ENCODE results near the gene HOXA2.

The HOXA2 gene

DNA sequence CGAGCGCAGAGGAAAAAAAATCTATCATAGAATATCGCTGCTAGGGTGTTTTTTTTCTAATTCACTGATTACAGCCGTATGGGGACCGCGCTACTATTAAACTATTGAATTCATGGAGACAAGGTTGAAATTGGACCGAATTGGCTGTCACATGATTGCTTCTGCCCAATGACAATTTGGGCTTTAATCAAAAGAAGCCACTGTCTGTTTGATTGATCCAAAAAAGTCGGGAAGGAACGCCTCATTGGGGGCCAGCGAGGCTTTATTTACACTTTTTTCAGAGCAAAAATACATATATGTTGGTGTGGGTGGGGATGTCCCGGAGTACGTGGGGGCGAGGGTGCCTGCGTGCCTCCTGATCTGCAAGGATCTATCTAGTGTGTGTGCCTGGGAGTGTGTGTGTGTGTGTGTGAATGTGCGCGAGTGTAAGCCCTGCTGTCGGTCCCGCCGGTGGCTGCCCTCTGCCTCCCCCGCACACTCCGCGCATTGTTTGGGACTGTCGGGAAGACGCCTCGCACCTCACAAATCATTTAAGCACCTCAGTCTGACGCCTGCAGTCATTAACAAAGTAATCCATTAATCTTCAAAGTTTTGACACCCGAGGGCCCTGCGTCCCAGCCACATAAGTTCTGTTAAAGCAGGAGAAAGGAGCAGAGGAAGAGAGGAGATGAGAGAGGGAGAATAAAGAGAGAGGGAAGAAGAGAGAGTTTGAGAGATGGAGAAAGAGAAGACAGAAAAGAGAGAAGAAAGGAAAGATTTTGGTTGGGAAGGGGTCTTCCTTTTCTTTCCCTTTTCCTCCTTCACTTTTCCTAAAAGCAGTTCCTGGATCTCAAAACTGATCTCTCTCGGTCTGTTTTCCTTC is at the start of gene HOXA2:
Gene HOXA2, minus strand, starts transcription at position 103 of the 862 bp plus-strand sequence. CDS start 183 bp downstream, outside the sequence.
- DNase-seq (ENCODE audit: low spot score): peak; percentile 82

DNA sequence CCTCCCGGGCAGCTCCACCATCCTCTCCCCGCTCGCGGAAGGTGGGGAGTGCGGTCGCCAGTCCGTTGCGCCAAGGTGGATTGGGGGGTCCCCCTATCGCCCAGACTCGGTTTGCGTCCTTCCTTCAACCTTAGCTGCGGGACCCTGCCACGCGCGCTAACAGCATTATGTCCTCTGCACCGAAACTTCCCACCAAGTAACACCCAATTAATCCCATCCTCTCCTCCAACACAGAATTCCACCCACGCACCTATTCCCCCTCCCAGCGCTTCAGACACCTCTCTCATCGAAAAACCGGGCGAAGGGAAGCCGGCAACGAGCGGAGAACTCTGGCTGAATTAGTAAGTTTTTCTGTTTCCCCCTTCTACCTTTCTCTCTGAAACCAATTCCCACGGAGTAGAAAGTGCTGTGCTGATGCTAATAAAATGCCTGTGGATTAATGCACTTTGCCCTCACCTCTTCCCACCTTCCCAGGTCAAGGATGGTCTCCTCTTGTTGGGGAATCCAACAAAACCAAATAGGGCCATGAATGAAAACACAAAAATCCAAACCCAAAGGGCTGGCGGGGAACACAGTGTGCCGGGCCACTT is 49.0 kb upstream of the HOXA2 start:
- DNase-seq (ENCODE audit: low spot score): no peak

DNA sequence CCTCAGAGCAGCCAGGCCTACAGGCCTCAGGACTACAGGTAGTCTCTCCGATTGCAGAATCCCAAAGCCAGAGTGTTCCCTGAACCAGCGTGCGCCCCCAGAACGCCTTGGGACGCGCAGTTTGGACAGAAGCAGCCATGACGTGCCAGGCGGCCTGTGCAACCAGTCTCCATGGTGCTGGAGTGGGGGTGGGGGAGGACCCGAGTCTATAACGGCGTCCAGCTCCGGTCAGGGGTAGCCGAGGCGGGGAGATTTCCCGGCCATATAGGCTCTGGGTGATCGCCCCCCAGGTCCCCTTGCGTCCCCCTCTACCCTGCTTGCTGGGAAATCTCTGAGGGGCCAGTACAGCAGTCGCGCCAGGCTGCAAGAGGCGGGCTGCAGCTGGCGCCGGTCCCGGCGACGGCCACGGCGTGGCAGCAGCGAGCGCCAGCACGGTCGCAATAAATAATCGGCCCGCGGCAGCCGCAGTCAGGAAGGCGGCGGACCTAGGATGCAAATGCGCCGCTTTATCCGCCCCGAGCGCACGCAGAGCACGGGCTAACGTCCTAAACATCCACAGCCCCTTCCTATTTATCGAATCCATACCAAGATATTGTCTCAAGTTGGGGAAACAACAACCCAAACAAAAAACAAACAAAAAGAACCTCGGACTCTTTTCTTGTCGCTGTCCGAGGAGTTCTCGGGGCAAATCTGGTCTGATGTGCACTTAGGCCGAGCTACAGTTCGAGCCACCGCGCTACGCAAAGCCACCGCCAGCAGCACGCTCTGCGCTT is 48.3 kb upstream of the HOXA2 start:
- peak; percentile 94 for DNase-seq (ENCODE audit: low spot score)

DNA sequence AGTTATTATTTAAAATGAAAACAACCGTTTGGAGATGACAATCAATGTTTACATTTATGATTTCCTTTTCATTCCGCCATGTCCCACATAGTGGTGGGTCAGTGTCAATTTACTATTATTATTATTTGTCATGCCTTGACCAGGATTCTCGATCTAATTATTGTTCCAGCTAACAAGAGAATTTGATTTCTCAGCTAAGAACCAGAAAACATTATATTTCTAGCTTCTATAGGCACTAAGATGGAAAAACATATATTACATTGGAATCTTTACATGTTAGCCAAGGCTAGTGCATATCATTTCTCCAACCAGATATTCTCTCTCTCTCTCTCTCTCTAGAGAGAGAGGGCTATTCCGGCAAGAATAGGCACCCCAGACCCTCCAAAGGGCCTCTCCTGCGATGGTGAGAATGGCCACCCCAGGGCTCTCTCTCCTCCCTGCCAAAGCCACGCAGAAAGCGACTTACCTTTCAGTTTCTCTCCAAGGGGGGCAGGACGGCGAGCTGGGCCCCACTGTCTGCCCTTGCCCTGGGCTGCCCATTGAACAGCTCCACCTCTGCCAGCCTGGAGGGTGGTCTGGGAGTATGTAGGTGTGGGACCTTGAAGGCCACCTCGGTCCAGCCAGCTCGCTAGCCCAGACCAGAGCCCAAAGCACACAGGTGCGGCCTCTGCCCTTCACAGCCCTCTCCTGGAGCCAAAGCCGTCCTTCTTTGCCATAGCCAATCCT is 47.5 kb upstream of the HOXA2 start:
- DNase-seq (ENCODE audit: low spot score): no peak

DNA sequence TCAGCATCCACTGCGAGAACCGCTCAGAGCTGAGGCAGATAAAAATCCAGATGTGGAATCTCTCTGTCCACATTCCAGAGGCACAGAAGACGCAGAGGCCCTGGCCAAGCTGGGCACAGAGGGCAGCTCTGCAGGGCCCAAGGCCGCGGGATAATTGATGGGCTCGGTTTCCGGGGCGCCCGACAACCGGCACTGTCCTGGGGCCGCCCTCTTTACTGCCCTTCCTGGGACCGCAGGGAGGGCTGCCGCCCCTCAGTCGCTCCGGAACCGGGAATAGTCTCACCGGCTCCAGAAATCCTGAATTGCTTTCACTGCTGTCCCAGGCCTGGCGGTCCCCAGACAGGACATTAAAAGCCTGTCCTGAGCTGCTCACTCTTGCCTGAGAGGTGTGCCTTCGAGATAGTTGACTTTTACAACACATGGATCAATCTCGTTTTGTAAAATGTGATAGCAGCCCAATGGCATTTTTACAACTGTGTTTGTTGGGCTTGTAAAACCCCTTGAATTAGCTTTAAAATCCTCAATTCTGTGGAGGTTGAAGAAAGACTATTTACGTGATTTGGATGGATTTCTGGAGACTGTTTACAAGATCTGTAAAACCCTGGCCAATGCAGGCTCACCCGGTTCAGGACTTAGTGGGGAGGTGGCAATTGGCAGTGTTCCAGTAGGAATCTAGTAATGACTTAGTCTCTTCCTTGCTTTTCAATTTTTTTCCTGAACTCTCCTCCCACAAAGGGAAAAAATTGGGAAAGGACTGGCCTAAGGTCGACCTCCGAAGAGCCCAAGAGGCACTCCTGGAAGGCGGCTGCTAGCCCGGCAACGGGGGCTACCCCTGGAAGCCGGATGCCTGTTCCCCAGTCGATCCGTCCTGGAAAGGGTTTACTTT is 46.5 kb upstream of the HOXA2 start:
- DNase-seq (ENCODE audit: low spot score): no peak

DNA sequence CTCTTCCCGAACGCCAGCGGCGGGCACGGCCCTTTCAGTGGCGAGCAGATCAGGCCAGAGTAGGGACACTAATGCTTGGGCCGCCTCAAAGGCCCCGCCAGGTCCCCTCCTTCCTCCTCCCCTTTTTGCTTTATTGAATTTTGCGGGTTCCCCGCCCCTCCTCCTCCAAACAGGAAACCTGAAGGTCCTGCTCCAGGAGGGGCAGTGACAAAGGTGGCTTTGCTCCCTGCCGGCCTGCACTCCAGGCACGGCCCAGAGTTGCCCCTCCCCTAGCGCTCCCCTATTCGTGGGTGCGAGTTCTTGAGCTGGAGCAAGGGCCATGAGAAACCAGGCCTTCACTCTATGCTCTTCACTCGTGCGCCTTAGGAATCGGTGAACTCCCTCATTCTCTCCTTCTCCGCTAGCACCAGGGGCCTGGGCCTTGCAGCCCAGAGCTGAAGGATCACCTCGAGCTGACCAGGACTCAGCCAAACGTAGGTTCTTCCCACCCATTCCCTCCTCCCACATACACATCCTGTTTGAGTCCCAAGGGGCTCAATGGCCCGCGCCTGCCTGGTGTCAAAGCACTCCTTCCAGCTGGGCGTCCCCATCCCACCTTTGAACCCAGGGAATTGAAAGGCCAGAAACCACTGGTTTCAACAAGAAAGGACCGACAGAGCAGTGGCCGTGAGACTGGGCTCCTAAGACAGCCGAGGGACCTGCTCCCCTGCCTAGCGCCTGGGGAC is 45.7 kb upstream of the HOXA2 start:
- no peak for DNase-seq (ENCODE audit: low spot score)

DNA sequence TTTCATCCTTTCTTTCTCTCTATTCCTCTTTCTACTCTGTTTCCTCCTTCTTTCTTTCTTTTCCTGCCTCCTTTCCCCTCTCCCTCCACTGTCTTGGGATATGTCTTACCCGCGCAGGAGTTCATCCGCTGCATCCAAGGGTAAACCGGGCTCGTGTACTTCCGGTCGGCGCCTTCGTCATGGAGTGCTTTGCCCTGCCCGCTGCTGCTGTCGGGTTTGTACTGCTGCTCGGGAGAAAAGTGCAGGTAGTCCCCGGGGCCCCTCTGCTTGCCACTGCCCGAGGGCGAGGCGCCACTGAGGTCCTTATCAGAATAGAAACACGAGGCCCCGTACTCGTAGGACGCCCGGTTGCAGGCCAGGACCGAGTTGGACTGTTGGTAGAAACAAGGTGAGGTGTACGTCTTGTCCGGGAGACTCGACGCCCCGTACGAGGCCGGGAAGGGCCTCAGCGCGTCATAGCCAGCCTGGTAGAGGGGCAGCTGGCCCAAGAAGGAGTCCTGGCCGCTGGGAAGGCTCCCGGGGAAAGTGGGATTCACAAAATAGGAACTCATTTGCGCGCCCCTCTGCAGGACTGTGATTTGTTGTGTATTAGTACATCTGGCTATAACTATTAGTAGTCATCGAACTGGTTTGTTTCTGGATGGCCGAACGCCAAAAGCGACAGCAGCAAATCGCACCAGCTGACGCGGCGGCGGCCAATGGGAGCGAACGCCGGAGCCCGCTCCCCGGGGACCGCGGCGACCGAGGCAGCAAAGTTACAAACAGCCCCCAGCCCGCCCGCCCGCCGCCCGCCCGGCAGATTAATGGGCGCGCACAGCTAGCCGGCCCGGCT is 44.9 kb upstream of the HOXA2 start, which contains the start of gene HOXA6:
Gene HOXA6, minus strand, starts transcription at position 576 of the 832 bp plus-strand sequence. Its CDS starts 25 bp downstream, at position 551.
- DNase-seq (ENCODE audit: low spot score): no peak

DNA sequence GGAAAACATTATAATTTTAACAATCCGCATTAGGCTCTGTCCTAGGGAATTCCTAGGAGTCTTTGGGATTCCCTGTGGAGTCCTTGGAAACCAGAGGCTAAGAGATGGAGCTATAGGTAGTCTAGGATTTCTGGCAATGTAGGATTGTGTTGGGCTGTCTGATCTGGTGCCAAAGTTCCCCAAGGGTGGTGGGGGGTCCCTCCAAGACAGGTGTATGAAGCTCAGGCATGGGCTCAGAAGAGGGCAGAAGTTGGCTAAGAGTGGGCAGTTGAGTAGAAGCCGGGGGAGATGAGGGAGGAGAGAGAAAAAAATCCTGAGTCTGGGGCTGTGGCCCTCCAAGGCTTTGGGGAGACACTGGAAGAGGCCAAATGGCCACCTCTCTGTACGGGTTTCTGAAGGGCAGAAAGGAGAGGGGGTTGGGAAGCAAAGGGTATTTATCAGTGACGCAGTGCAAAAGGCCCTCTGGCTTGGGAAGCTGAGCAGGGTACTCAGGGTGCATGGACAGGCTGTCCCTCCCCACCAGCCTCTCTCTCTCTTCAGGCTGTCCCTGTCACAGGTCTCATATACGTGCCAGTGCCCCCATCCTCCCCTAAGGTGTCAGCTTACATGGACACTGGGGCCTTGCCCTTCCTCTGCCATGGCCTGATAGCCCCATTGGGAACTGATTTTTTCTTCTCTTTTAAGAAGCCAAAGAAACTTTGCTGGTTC is 44.2 kb upstream of the HOXA2 start:
- no peak for DNase-seq (ENCODE audit: low spot score)

DNA sequence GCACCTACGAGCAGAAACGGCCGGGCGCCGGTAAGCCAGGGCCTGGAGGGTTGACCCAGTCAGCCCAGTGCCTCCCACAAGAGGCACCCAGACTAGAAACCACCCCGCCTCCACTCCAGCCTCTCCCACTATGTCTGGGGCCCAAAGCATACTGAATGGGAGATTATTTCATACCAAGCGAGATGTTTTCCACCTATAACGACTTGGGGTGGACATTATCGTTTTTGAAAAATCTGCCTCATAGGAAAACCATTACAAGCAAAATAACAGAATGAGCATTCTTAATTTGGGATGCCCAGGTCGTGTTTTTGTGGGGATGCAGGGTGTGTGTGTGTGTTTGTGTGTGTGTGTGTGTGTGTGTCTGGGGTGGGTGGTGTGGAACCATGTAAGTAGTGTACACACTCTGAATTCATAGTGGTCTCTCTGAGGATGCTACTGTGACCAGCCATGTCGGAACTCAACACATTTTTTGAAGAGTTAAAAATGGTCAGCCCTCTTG is 43.5 kb upstream of the HOXA2 start:
- DNase-seq (ENCODE audit: low spot score): no peak

DNA sequence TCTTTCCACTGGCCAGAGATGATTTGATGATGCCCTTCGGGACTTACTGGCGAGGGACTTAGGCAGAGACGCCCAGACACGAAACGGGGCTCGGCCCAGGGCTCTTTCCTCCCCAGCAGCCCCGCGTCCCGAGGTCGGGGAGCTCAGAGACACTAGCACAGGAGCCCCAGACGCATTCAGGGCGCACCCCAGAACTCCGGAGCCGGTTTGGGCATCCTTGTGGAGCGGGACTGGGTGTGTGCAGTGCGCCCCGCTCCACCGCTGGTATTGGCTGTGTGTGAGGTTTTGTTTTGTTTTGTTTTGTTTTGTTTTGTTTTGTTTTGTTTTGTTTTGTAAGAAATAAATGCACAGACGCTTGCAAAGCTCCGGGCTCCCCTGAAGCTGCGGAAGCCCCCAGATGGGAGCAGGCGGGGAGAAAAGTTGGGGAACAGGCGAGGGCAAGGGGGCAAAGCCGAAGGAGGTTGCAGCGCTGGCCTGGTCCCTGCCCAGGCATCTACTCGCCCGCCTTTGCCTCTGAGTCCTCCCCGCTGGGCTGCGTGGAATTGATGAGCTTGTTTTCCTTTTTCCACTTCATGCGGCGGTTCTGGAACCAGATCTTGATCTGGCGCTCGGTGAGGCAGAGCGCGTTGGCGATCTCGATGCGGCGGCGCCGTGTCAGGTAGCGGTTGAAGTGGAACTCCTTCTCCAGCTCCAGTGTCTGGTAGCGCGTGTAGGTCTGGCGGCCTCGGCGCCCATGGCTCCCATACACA is 42.9 kb upstream of the HOXA2 start:
- DNase-seq (ENCODE audit: low spot score): no peak

DNA sequence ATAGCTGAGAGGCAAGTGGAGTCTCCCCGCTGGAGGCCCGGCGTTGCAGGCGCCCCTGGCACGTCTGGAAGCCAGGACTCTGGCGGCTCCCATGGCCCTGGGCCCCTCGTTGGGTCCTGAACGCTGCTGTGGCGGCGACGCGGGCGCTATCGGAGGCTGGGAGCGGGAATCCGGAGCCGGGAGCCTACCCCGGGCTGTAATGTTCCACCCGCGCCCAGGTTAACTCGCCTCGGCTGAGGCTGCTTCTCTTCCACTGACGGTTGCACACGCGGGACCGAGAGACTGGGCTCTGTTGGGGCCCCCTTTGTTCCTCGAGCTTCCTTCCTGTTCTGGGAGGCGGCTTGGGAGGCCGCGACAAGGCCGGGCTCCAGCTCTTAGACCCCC is 42.3 kb upstream of the HOXA2 start:
- no peak for DNase-seq (ENCODE audit: low spot score)

DNA sequence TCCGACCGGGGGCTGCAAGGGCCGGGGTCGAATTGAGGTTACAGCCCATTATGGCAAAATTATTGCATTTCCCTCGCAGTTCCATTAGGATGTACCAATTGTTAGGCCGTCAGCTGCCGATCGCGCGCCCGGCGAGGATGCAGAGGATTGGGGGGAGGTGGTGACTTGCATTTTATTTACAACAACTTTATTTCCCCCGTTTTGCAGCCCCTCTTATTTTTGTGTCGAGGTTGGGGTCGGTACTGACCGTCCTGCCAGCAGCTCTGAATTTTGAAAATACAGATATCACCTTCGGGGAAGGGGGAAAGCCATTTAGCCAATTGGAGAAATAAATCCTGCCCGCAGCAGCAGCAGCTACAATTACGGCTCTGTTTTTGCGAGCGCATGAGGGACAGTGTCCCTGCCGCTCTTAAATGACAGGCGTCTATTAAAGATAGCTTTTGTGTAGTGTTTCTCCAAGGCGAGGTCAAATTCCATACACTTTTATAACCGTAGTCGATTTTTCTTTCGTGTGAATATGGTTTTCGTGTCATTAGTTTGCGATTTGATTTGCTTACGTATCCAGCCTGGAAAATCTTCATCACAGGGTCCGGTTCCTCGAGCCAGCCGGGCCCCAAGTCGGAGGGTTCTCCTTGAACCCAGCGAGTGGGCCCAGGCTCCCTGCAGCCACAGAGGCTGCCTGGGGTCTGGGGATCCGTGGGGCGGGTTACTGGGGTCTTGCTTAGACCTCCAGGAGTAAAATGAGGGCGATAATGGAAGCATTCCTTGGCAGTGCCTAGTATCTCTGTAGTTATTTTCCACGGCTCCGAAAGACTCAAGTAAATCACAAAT is 41.7 kb upstream of the HOXA2 start:
- DNase-seq (ENCODE audit: low spot score): no peak

DNA sequence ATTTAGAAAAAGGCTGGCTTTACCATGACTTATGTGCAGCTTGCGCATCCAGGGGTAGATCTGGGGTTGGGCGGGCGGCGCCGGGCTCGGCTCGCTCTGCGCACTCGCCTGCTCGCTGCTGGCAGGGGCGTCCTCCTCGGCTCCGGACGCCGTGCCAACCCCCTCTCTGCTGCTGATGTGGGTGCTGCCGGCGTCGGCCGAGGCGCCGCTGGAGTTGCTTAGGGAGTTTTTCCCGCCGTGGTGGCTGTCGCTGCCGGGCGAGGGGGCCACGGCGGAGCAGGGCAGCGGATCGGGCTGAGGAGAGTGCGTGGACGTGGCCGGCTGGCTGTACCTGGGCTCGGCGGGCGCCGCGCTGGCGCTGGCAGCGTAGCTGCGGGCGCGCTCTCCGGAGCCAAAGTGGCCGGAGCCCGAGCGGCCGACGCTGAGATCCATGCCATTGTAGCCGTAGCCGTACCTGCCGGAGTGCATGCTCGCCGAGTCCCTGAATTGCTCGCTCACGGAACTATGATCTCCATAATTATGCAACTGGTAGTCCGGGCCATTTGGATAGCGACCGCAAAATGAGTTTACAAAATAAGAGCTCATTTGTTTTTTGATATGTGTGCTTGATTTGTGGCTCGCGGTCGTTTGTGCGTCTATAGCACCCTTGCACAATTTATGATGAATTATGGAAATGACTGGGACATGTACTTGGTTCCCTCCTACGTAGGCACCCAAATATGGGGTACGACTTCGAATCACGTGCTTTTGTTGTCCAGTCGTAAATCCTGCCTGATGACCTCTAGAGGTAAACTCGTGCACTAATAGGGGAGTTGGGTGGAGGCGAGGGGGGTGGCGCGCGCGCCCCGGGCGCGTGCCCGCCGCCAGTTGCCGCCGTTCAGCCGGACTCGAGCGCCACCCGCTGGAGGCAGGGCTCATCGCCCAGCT is 40.8 kb upstream of the HOXA2 start, which contains the start of gene HOXA5:
Gene HOXA5, minus strand, starts transcription at position 659 of the 927 bp plus-strand sequence. Its CDS starts 74 bp downstream, at position 585.
- peak; percentile 93 for DNase-seq (ENCODE audit: low spot score)

DNA sequence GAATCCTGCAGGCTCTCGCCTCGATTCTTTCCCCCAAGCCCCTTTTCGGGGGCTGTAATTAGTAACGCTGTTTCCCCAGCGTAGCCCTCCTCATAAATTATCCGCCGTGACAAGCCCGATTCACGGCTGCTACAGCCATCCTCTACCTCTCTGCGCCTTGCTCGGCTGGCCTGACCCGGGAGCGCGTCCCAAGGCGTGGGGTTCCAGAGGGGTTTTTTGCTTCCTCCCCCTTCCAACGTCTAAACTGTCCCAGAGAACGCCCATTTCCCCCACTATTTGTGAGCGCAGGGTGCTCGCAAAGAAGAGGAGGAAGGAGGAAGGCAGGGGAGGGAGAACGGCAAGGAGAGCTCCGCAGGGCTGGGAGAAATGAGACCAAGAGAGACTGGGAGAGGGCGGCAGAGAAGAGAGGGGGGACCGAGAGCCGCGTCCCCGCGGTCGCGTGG is 40.1 kb upstream of the HOXA2 start:
- DNase-seq (ENCODE audit: low spot score): no peak

DNA sequence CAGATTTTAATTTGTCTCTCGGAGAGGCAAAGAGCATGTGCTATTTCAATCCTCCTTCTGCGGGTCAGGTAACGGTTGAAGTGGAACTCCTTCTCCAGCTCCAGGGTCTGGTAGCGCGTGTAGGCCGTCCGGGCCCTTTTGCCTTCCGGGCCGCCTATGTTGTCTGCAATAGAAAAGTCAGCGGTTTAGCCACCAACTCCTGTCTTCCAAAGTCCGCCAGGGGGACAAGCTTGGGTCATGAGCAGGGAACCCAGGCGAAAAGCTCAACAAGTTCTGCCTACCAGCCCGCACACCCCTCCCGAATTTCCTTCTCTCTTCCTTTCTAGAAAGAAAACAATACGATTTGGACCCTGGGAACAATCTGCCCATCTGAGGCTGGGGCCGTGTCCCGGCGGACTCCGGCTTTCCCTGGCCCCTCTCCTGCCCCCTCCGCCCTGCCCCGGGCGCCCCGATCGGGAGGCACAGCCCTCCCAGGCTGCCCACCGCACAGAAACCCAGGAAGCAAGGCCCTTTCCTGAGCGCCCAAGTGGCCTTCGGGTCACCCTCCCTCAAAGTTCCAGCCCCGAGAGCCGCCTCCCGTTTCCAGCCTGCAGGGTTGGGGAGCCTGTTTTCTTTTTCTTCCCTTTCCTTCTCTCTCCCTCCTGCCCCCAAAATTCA is 39.6 kb upstream of the HOXA2 start:
- DNase-seq (ENCODE audit: low spot score): no peak
